GM23338 (cell line): Measurements from ENCODE around the gene MYL6. TPM values are rescaled to one million over a fixed set of nuclear protein-coding genes. Genes with fewer than 3 reads are reported as not detected.

Experiments used
- ATAC-seq: fragments of 200-7000 bp; cut with Tn5 transposase; 3 replicates; pipeline ENCODE4 v1.9.1; 2020
- DNase-seq: peaks from one replicate; pipeline ENCODE4 v3.0.0-alpha.2; 2015; ENCODE audit warnings: low spot score
- H2AFZ ChIP-seq: fragments of 200-600 bp; sonication (generic); 2 replicates; pipeline ENCODE4 v1.8.0; 2016; ENCODE audit warnings: antibody characterized with exemption, mild to moderate bottlenecking, moderate library complexity
- H3F3A ChIP-seq: fragments of 200-600 bp; sonication (generic); replicated peaks from 2 replicates; pipeline ENCODE4 v1.8.0; 2017; ENCODE audit warnings: antibody characterized with exemption, mixed run types, low read depth
- H3K27ac ChIP-seq: fragments of 200-600 bp; sonication (generic); 2 replicates; pipeline ENCODE4 v1.6.1; 2016; ENCODE audit warnings: low read depth
- H3K27me3 ChIP-seq: fragments of 200-600 bp; sonication (generic); 2 replicates; pipeline ENCODE4 v1.8.0; 2016; ENCODE audit warnings: mild to moderate bottlenecking, mixed run types, moderate library complexity; ENCODE audit not compliant: insufficient read depth
- H3K36me3 ChIP-seq: fragments of 200-600 bp; sonication (generic); 2 replicates; pipeline ENCODE4 v1.8.0; 2016; ENCODE audit warnings: mild to moderate bottlenecking; ENCODE audit not compliant: insufficient read depth
- H3K4me1 ChIP-seq: fragments of 200-600 bp; sonication (generic); 2 replicates; pipeline ENCODE4 v1.8.0; 2016; ENCODE audit warnings: mild to moderate bottlenecking, moderate library complexity; ENCODE audit not compliant: insufficient read depth
- H3K4me2 ChIP-seq: fragments of 200-600 bp; sonication (generic); 2 replicates; pipeline ENCODE4 v1.7.1; 2017; ENCODE audit warnings: mixed run types
- H3K4me3 ChIP-seq: fragments of 200-600 bp; sonication (generic); 2 replicates; pipeline ENCODE4 v1.6.1; 2016; ENCODE audit warnings: mixed run types
- H3K79me2 ChIP-seq: fragments of 200-600 bp; sonication (generic); replicated peaks from 2 replicates; pipeline ENCODE4 v1.8.0; 2017; ENCODE audit warnings: mild to moderate bottlenecking; ENCODE audit not compliant: insufficient read depth
- H3K9me2 ChIP-seq: fragments of 200-600 bp; sonication (generic); 2 replicates; pipeline ENCODE4 v1.8.0; 2017; ENCODE audit not compliant: insufficient read depth
- H4K20me1 ChIP-seq: fragments of 200-600 bp; sonication (generic); replicated peaks from 2 replicates; pipeline ENCODE4 v1.8.0; 2017; ENCODE audit warnings: mild to moderate bottlenecking; ENCODE audit not compliant: insufficient read depth
- H3K27ac Mint-ChIP-seq: 2 replicates; pipeline ENCODE4 v1.8.0; 2020; ENCODE audit warnings: inconsistent platforms, mild to moderate bottlenecking, moderate library complexity, mixed read lengths
- H3K27me3 Mint-ChIP-seq: 3 replicates; pipeline ENCODE4 v1.8.0; 2022; ENCODE audit warnings: low read depth, mild to moderate bottlenecking, moderate library complexity, mixed read lengths, inconsistent platforms; ENCODE audit not compliant: insufficient read depth, poor library complexity
- H3K36me3 Mint-ChIP-seq: 3 replicates; pipeline ENCODE4 v1.8.0; 2021; ENCODE audit warnings: low read depth, mild to moderate bottlenecking, inconsistent platforms, moderate library complexity, mixed read lengths
- H3K4me1 Mint-ChIP-seq: 3 replicates; pipeline ENCODE4 v1.8.0; 2020; ENCODE audit warnings: mild to moderate bottlenecking, inconsistent platforms, mixed read lengths
- H3K4me3 Mint-ChIP-seq: 3 replicates; pipeline ENCODE4 v1.8.0; 2021; ENCODE audit warnings: moderate library complexity, mild to moderate bottlenecking, inconsistent platforms, mixed read lengths
- H3K9me3 Mint-ChIP-seq: 3 replicates; pipeline ENCODE4 v1.8.0; 2020; ENCODE audit warnings: moderate library complexity, mild to moderate bottlenecking, inconsistent platforms, mixed read lengths
- CREB1 ChIP-seq: fragments of 250-450 bp; sonication (Bioruptor Pico); IDR thresholded peaks from 2 replicates; pipeline ENCODE4 v1.5.0; 2020; ENCODE audit warnings: low read depth, mild to moderate bottlenecking, moderate library complexity
- CTCF ChIP-seq, 2 experiments: fragments of 200-600 bp in 1 of 2; sonication (generic) in 1 of 2; conservative IDR thresholded peaks; 2 replicates each; pipeline versions ENCODE4 v1.5.1 to v1.6.1; 2016 to 2017; ENCODE audit warnings: antibody characterized with exemption in 2 of 2, low read depth in 2 of 2, mild to moderate bottlenecking in 2 of 2, moderate library complexity in 1 of 2
- ETS1 ChIP-seq: IDR thresholded peaks from 2 replicates; pipeline ENCODE4 v1.6.1; 2016; ENCODE audit warnings: antibody characterized with exemption
- EZH2 ChIP-seq: fragments of 200-600 bp; sonication (generic); IDR thresholded peaks from one replicate; pipeline ENCODE4 v1.8.0; 2017; ENCODE audit warnings: antibody characterized with exemption, mild to moderate bottlenecking, low read depth; ENCODE audit not compliant: unreplicated experiment
- EZH2phosphoT487 ChIP-seq: fragments of 200-600 bp; sonication (generic); IDR thresholded peaks from one replicate; pipeline ENCODE4 v1.8.1; 2018; ENCODE audit warnings: antibody characterized with exemption; ENCODE audit not compliant: unreplicated experiment
- JUNB ChIP-seq: IDR thresholded peaks from one replicate; pipeline ENCODE4 v1.6.1; 2016; ENCODE audit warnings: antibody characterized with exemption; ENCODE audit not compliant: unreplicated experiment
- NANOG ChIP-seq: IDR thresholded peaks from 2 replicates; pipeline ENCODE4 v1.6.1; 2016; ENCODE audit warnings: antibody characterized with exemption, borderline replicate concordance
- POLR2AphosphoS5 ChIP-seq: IDR thresholded peaks from 2 replicates; pipeline ENCODE4 v1.6.1; 2016; ENCODE audit warnings: antibody characterized with exemption, low read depth
- REST ChIP-seq: IDR thresholded peaks from one replicate; pipeline ENCODE4 v1.6.1; 2018; ENCODE audit warnings: antibody characterized with exemption; ENCODE audit not compliant: unreplicated experiment
- STAT1 ChIP-seq: IDR thresholded peaks from one replicate; pipeline ENCODE4 v1.6.1; 2016; ENCODE audit warnings: antibody characterized with exemption; ENCODE audit not compliant: unreplicated experiment
- ZNF114 ChIP-seq: fragments of 250-450 bp; sonication (Bioruptor Pico); IDR thresholded peaks from 2 replicates; pipeline ENCODE4 v1.5.0; 2020; ENCODE audit warnings: mild to moderate bottlenecking, moderate library complexity
- ZNF331 ChIP-seq: fragments of 250-450 bp; sonication (Bioruptor Pico); IDR thresholded peaks from 2 replicates; pipeline ENCODE4 v1.5.0; 2020; ENCODE audit warnings: low read depth, mild to moderate bottlenecking, moderate library complexity
- ZNF462 ChIP-seq: fragments of 250-450 bp; sonication (Bioruptor Pico); IDR thresholded peaks from 2 replicates; pipeline ENCODE4 v1.5.0; 2020; ENCODE audit warnings: mild to moderate bottlenecking, moderate library complexity
- polyA plus RNA-seq: library from polyadenylated mRNA; unstranded; fragments of >200 nt; fragmentation: Nextera tagmentation; extraction: Ambion mirVana; gene quantifications from 2 replicates; pipeline ENCODE4 v1.2.1, GENCODE V29; 2016
- total RNA-seq: library from RNA; depleted of rRNA; stranded (reverse); fragments of >200 nt; shearing (Covaris generic); gene quantifications from 2 replicates; pipeline ENCODE4 v1.2.3, GENCODE V29; 2014

MYL6 gene
- total and polyA plus RNA-seq, 2 experiments from 2014 or later = 1,092 to 1,545 TPM

- peak overlapping the region; percentile 100 for H3K27ac Mint-ChIP-seq
- no peak overlapping the region for H2AFZ ChIP-seq
- H3K4me3 Mint-ChIP-seq = peak overlapping the region; percentile 94
- peaks cover 12% of the 10 kb centered on the region for H3K79me2 ChIP-seq
- peaks cover 19% of the 10 kb centered on the region for H3K27me3 Mint-ChIP-seq
- peak; percentile 44 for ATAC-seq
- peak overlapping the region; percentile 93 for H3K4me2 ChIP-seq
- H3K9me2 ChIP-seq = no peaks in the 10 kb centered on the region
- H3K36me3 Mint-ChIP-seq = peaks cover 33% of the 10 kb centered on the region
- peaks cover 10% of the 10 kb centered on the region for H3K4me1 ChIP-seq
- peaks cover 22% of the 10 kb centered on the region for H3F3A ChIP-seq
- H4K20me1 ChIP-seq = no peaks in the 10 kb centered on the region
- peak overlapping the region; percentile 87; the same call in 1 of the 2 replicates for H3K27ac ChIP-seq
- H3K27me3 ChIP-seq = no peaks in the 10 kb centered on the region
- peaks cover 6% of the 10 kb centered on the region; the same call in 2 of the 3 replicates for H3K9me3 Mint-ChIP-seq
- H3K4me3 ChIP-seq = peak overlapping the region; percentile 78
- peaks cover 19% of the 10 kb centered on the region for H3K4me1 Mint-ChIP-seq
- TF ChIP-seq ZNF114 (CRISPR knock-in tag) (no peak), CREB1 (CRISPR knock-in tag) (peak; percentile 25; the same call in 1 of the 2 replicates), NANOG (no peak), ETS1 (no peak), CTCF (conservative IDR thresholded peaks at IDR 0.05; ENCODE audit: low read depth in 2 of 2) (peak; percentile 82 to 92), REST (no peak), POLR2AphosphoS5 (no peak), EZH2 (no peak), EZH2phosphoT487 (no peak), ZNF462 (CRISPR knock-in tag) (no peak), ZNF331 (CRISPR knock-in tag) (no peak), STAT1 (no peak), JUNB (no peak)
- H3K36me3 ChIP-seq = peaks cover 4% of the 10 kb centered on the region; the same call in 1 of the 2 replicates
- peak; percentile 97 for DNase-seq
These were observed 38.8 kb upstream of the MYL6 start for GRCh38 chr12:56119361-56119796.
